Activated CD8-positive, alpha-beta memory T cell treated with anti-CD3 and anti-CD28 coated beads for 1 hour (primary cell): ENCODE measurements around the gene SPARCL1.
"Not testable (repeated sequence)": the region's sequence is repeated elsewhere in the genome, so short reads cannot be mapped to it uniquely, and the experiment has no call there.

Source experiments
- DNase-seq, 2 donors: peaks; one replicate each; pipeline ENCODE4 v3.0.0-alpha.2; 2020; ENCODE audit warnings: low read depth in 1 of 2; ENCODE audit errors: extremely low read depth in 1 of 2

SPARCL1 gene

GRCh38 chr4:87529187-87529586 is at the start of gene SPARCL1:
Gene SPARCL1 (minus strand): TSS chr4:87529376. CDS start chr4:87499574, 29,802 bp downstream.
- DNase-seq, result no peak

- DNase-seq, result no peak
Observed at GRCh38 chr4:87575983-87576382, 46.8 kb upstream of the SPARCL1 start.

GRCh38 chr4:87575408-87575807 is 46.2 kb upstream of the SPARCL1 start:
- DNase-seq, result no peak

GRCh38 chr4:87574996-87575395 is 45.8 kb upstream of the SPARCL1 start:
- no peak for DNase-seq

GRCh38 chr4:87574376-87574775 is 45.2 kb upstream of the SPARCL1 start:
- DNase-seq, result not testable (repeated sequence)

- no peak for DNase-seq
Observed at GRCh38 chr4:87570290-87570805, 41.2 kb upstream of the SPARCL1 start.

- no peak for DNase-seq
Observed at GRCh38 chr4:87567191-87567590, 38.0 kb upstream of the SPARCL1 start.

GRCh38 chr4:87566276-87566675 is 37.1 kb upstream of the SPARCL1 start:
- no peak for DNase-seq

GRCh38 chr4:87565746-87566145 is 36.6 kb upstream of the SPARCL1 start:
- no peak for DNase-seq

GRCh38 chr4:87560802-87561201 is 31.6 kb upstream of the SPARCL1 start:
- no peak for DNase-seq

- DNase-seq, result peak in 1 of 2 donors; percentile 1
Observed at GRCh38 chr4:87559090-87559837, 30.1 kb upstream of the SPARCL1 start.

- no peak for DNase-seq
Observed at GRCh38 chr4:87557348-87557747, 28.2 kb upstream of the SPARCL1 start.

GRCh38 chr4:87555773-87556619 is 26.8 kb upstream of the SPARCL1 start:
- DNase-seq, result no peak

GRCh38 chr4:87553182-87553581 is 24.0 kb upstream of the SPARCL1 start:
- no peak for DNase-seq

- no peak for DNase-seq
Observed at GRCh38 chr4:87551361-87551760, 22.2 kb upstream of the SPARCL1 start.

GRCh38 chr4:87547016-87547708 is 18.0 kb upstream of the SPARCL1 start:
- no peak for DNase-seq

- no peak for DNase-seq
Observed at GRCh38 chr4:87545052-87545451, 15.9 kb upstream of the SPARCL1 start.

- DNase-seq, result no peak
Observed at GRCh38 chr4:87543835-87544461, 14.8 kb upstream of the SPARCL1 start.

GRCh38 chr4:87542734-87543312 is 13.6 kb upstream of the SPARCL1 start:
- DNase-seq, result no peak

GRCh38 chr4:87541956-87542709 is 13.0 kb upstream of the SPARCL1 start:
- DNase-seq, result no peak
